Breast epithelium (tissue), 3 donors: ENCODE measurements around the gene ADARB2.

Experiments used
- POLR2A ChIP-seq: fragments of 450-650 bp; IDR thresholded peaks from one replicate; pipeline ENCODE4 v1.6.1; 2016; ENCODE audit warnings: antibody characterized with exemption, mild to moderate bottlenecking, moderate library complexity
- POLR2AphosphoS5 ChIP-seq, 3 donors: sonication (generic); formaldehyde crosslinking; IDR thresholded peaks; one replicate each; pipeline ENCODE4 v1.6.1; 2017; ENCODE audit warnings: antibody characterized with exemption in 3 of 3
- TF ChIP-seq, protein P1 (sequence below), 3 donors: fragments of 450-650 bp; IDR thresholded peaks; one replicate each; pipeline ENCODE4 v1.5.1; 2016 to 2017; ENCODE audit warnings: antibody characterized with exemption in 3 of 3, mild to moderate bottlenecking in 3 of 3, moderate library complexity in 3 of 3

GRCh38 chr10:1644191-1644711 is 93.1 kb downstream of the ADARB2 start:
- TF ChIP-seq, protein P1, sequence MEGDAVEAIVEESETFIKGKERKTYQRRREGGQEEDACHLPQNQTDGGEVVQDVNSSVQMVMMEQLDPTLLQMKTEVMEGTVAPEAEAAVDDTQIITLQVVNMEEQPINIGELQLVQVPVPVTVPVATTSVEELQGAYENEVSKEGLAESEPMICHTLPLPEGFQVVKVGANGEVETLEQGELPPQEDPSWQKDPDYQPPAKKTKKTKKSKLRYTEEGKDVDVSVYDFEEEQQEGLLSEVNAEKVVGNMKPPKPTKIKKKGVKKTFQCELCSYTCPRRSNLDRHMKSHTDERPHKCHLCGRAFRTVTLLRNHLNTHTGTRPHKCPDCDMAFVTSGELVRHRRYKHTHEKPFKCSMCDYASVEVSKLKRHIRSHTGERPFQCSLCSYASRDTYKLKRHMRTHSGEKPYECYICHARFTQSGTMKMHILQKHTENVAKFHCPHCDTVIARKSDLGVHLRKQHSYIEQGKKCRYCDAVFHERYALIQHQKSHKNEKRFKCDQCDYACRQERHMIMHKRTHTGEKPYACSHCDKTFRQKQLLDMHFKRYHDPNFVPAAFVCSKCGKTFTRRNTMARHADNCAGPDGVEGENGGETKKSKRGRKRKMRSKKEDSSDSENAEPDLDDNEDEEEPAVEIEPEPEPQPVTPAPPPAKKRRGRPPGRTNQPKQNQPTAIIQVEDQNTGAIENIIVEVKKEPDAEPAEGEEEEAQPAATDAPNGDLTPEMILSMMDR (IDR thresholded peaks at IDR 0.05) = no peak
- no peak for TF ChIP-seq POLR2A
- no peak for TF ChIP-seq POLR2AphosphoS5 (IDR thresholded peaks at IDR 0.05)
